ENCODE measurements around the gene ERVFRD-1. TPM values are rescaled to one million over a fixed set of nuclear protein-coding genes. Genes with fewer than 3 reads are reported as not detected.

Gene ERVFRD-1
- polyA plus RNA-seq, 3 donors, result 0.05 to 0.06 TPM; not detected in 1

- peak in 2 of 3 donors; percentile 54 to 57 for DNase-seq
- Mint-ChIP-seq H3K4me3 (no peak overlapping the region), H3K27ac (peak overlapping the region; percentile 2 to 95 (median 51)), H3K27me3 (ENCODE audit: low read depth in 3 of 3) (no peaks in the 10 kb centered on the region), H3K9me3 (peaks cover 0 to 5% (median 0%) of the 10 kb centered on the region in 7 donors), H3K4me1 (peaks cover 40% of the 10 kb centered on the region), H3K36me3 (peaks cover 0 to 2% of the 10 kb centered on the region in 2 donors)
- Histone ChIP-seq H2AFZ (ENCODE audit: insufficient read depth, low read depth, low read length, poor library complexity, severe bottlenecking) (no peak overlapping the region), H3K4me3 (replicated peaks in 1 of 3; ENCODE audit: low read depth in 2 of 3, low read length in 3 of 3) (no peak overlapping the region), H3K36me3 (replicated peaks in 1 of 2; ENCODE audit: control insufficient read depth in 1 of 2, insufficient read depth in 2 of 2, low read length in 2 of 2) (no peaks in the 10 kb centered on the region), H3K9me3 (replicated peaks in 1 of 2; ENCODE audit: control insufficient read depth in 1 of 2, insufficient read depth in 1 of 2, low read length in 2 of 2) (no peaks in the 10 kb centered on the region), H3K27me3 (ENCODE audit: control insufficient read depth in 2 of 2, insufficient read depth in 2 of 2, low read length in 2 of 2) (no peaks in the 10 kb centered on the region), H3K27ac (ENCODE audit: low read depth in 1 of 2, low read length in 2 of 2) (no peak overlapping the region), H3K79me2 (ENCODE audit: insufficient read depth, low read length) (no peaks in the 10 kb centered on the region), H3K4me1 (ENCODE audit: control insufficient read depth in 1 of 2, insufficient read depth in 2 of 2, low read length in 2 of 2) (peaks cover 30 to 33% of the 10 kb centered on the region in 2 donors), H3K9ac (ENCODE audit: insufficient read depth, low read length, poor library complexity, severe bottlenecking) (no peak overlapping the region), H4K20me1 (ENCODE audit: insufficient read depth, low read length) (no peaks in the 10 kb centered on the region), H3K4me2 (replicated peaks; ENCODE audit: extremely low read depth, low read length, poor library complexity, severe bottlenecking) (no peak overlapping the region)
- TF ChIP-seq CTCF (IDR thresholded peaks at IDR 0.05), result no peak
- intact Hi-C loops (cut with micrococcal nuclease), result loop anchor here (5.0 to 10.0 kb wide), 5 partner anchors 50 to 435 kb away; partner anchors contain the start of gene SMIM13 (in 1 of the 2)
- 100% methylated on average over 3 of the region's 8 CpGs for WGBS (ENCODE audit: insufficient coverage)
Measured at GRCh38 chr6:11142296-11143027, 30.9 kb upstream of the ERVFRD-1 start.

- Histone ChIP-seq H3K36me3 (replicated peaks in 1 of 2; ENCODE audit: control insufficient read depth in 1 of 2, insufficient read depth in 2 of 2, low read length in 2 of 2) (peaks cover 0 to 2% of the 10 kb centered on the region in 2 donors), H3K4me3 (replicated peaks in 1 of 3; ENCODE audit: low read depth in 2 of 3, low read length in 3 of 3) (no peak overlapping the region), H3K9me3 (replicated peaks in 1 of 2; ENCODE audit: control insufficient read depth in 1 of 2, insufficient read depth in 1 of 2, low read length in 2 of 2) (no peaks in the 10 kb centered on the region), H3K4me1 (ENCODE audit: control insufficient read depth in 1 of 2, insufficient read depth in 2 of 2, low read length in 2 of 2) (peaks cover 30 to 33% of the 10 kb centered on the region in 2 donors), H2AFZ (ENCODE audit: insufficient read depth, low read depth, low read length, poor library complexity, severe bottlenecking) (no peak overlapping the region), H3K9ac (ENCODE audit: insufficient read depth, low read length, poor library complexity, severe bottlenecking) (no peak overlapping the region), H3K27ac (ENCODE audit: low read depth in 1 of 2, low read length in 2 of 2) (no peak overlapping the region), H3K4me2 (replicated peaks; ENCODE audit: extremely low read depth, low read length, poor library complexity, severe bottlenecking) (no peak overlapping the region), H3K79me2 (ENCODE audit: insufficient read depth, low read length) (no peaks in the 10 kb centered on the region), H4K20me1 (ENCODE audit: insufficient read depth, low read length) (no peaks in the 10 kb centered on the region), H3K27me3 (ENCODE audit: control insufficient read depth in 2 of 2, insufficient read depth in 2 of 2, low read length in 2 of 2) (no peaks in the 10 kb centered on the region)
- H3K4me1 Mint-ChIP-seq, result peaks cover 40% of the 10 kb centered on the region
- H3K27ac Mint-ChIP-seq, result peak overlapping the region in 5 of 7 donors; percentile 28 to 80 (median 69)
- no CpG with 5 or more reads among the region's 3 CpGs for WGBS (ENCODE audit: insufficient coverage)
- TF ChIP-seq CTCF (IDR thresholded peaks at IDR 0.05), result no peak
- peaks cover 0 to 4% of the 10 kb centered on the region in 2 donors for H3K36me3 Mint-ChIP-seq
- intact Hi-C loops (cut with micrococcal nuclease), result loop anchor here (5.0 to 10.0 kb wide), 5 partner anchors 49 to 436 kb away; partner anchors contain the start of gene SMIM13 (in 1 of the 2)
- peak in 2 of 3 donors; percentile 17 to 25 for DNase-seq
- H3K9me3 Mint-ChIP-seq, result peaks cover 0 to 5% (median 0%) of the 10 kb centered on the region in 7 donors
- no peaks in the 10 kb centered on the region for H3K27me3 Mint-ChIP-seq (ENCODE audit: low read depth in 3 of 3)
- H3K4me3 Mint-ChIP-seq, result no peak overlapping the region
Measured at GRCh38 chr6:11141295-11141694, 29.8 kb upstream of the ERVFRD-1 start.

Data from CD14-positive monocyte (primary cell).